ENCODE results near the gene NFIB.

The NFIB gene

GRCh38 chr9:14209399-14210345, 104.3 kb downstream of the NFIB start:
- no peak for DNase-seq

DNA sequence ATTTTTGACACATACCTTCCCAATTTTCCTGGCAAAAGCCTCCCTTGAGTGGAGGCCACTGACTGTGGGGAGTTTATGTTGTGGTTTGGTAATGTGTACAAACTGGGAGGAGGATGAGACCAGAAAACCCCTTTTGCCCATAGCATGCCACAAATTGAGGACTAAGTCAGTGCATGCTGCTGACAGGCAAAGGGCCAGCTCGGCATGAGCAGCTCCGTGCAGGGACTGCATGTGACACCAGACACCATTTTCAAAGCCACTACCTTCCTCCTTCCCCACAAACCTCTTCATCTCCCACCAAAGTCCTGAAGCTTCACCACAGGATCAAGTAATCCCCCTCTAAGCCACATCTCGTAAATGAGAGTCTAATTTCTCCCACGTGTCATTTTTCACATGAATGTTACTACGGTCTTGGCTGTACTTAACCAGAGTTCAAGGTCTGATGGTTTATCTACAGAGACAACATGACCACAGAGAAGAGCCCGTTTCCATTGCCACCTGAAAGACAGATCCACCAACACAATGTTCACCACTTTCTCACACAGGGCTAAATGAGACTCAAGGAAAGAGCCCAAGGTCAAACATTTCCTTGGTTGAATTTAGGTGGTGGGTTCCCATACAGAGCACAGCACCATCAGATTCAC, 106.5 kb downstream of the NFIB start:
- DNase-seq, result no peak

DNA sequence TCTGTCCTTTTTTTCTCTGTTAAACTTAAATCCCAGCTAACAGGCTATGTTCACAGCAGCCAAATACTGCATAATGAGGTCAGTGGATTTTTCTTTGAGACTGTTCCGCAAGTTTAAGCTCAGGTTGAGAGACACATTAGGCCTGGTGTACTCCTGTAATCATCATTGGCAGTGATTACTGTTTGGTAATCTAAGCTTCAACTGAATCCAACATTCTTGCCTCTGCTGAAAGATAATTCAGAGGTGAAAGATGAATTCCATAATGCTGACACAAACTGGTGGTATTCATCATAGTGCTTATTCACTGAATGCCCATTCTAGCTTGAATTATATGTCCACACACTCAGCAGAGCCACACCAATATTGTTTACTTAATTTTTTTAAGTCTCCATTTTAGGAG, 108.5 kb downstream of the NFIB start:
- no peak for DNase-seq

GRCh38 chr9:14203356-14204056, 110.4 kb downstream of the NFIB start:
- no peak for DNase-seq

DNA sequence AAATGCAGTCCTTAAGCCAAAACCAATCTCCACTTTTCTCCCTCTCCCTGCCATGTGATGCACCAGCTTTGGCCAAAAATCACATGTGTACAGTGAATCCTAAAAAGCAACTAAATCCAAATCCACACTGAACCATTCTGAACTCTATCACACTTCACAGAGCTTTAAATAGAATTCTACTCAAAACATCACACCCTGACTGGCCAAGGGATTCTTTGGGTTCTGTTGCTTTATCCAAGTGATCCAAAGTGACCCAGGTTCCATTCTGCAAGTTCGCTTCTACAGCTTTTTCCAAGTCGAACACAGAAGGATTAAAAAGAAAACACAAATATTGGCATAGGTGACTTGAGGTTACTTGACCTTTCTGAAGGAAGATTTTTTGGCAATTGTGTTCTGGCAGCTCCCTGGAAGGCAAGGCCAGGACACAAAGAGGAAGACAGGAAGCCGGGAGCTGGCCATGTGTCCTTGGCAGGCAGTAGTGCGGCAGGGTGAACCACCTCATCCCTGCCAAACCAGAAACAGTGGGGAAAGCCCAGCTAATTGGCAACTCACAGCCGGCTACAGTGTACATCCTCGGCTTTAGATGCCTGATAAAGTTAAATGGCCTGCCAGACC, 115.0 kb downstream of the NFIB start:
- no peak for DNase-seq

DNA sequence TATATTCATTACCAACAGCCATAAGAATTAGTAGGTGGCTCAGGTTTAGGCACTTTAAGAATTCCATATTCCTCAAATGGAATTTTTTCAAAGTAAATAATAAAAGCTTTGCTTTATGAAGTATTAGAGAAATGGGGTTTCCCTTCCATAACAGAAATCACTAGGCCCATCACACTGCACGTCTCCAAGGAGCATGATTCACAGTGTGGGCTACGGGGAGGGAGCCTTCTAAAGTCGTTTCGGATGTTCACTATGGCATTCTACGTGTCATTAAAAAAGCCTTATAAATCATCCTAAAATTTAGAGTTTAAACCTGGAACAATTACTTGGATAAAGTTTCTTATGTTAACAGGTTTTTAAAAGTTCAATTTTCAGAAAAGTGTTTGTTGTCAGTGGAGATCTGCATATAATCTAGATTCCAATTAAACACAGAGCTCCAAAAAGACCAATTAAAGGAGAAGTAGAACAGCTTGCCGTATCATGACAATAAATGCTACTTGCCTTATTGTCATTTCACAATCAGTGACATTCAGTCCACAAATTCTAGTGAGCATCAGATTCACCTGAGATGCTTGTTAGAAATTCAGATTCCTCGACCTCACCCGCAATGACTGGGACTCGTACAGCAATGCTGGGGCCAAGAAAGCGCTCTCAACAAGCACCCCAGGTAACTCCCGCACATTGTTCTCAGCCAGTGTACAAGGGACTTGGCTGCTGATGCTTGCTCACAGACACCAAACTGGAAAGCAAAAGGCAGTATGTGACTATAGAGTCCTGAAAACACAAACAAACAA, 115.7 kb downstream of the NFIB start:
- DNase-seq, result no peak

DNA sequence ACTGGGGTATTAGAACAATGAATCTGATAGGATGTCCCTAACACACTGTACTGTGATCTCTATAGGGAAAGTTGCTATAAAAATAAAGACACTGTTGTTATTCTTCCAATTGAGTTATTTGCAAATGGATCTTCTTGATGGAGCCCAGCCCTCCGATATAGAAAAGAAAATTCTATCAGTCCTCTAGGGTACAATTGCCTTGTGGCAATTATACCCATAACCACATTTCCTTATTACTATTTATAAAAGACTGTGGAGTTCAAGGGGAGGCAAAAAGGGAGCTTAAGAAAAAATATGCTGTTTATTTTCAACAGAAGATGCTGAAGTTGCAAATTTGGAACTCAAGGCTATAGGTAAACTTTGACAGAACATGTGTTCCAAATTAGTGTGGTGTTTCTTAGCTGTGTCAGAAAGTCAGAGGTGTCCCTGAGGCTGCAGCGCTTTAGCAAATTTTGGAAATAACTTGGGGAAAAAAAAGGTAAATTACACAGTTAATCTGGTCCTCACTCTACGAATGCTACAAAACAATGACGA, 116.5 kb downstream of the NFIB start:
- no peak for DNase-seq

GRCh38 chr9:14193328-14193990, 120.5 kb downstream of the NFIB start:
- no peak for DNase-seq

- DNase-seq, result no peak
Observed at GRCh38 chr9:14192556-14192955, 121.4 kb downstream of the NFIB start.

GRCh38 chr9:14191512-14191911, 122.4 kb downstream of the NFIB start:
- no peak for DNase-seq

DNA sequence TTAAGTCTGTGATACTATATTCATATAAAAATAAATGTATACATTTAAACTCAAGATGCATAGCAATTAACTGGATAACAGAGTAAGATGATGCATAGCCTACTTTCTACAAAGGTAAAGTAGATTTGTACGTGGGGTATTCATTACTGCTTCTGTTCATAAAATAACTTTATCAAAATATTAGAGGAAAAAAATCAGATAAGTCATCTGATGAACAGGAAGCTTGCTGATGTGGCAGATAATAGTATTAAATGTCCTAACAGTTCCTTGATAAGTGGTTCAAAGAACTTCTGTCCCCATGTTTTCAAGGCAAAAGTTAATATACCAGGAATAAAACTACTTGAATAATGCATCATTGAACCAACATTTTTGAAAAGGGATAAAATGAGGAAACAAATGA, 123.7 kb downstream of the NFIB start:
- no peak for DNase-seq

DNA sequence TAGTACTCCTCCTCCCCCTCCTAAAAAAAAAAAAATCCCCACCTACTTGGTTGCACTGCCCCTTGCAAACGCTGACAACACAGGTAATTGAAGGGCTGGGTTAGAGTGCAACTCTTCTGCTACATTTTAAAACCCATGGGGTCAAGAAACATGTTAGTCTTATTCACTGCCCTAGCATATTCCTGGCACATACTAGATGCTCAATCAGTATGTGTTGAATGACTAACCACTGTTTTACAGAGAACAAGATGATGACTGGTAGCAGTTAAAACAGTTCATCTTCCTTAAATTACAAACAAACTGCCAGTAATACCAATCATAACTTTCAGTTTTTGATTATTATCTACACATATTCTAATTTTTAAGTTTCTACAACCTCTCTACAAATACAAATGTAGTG, 124.4 kb downstream of the NFIB start:
- no peak for DNase-seq

GRCh38 chr9:14189146-14189545, 124.8 kb downstream of the NFIB start:
- DNase-seq, result no peak

DNA sequence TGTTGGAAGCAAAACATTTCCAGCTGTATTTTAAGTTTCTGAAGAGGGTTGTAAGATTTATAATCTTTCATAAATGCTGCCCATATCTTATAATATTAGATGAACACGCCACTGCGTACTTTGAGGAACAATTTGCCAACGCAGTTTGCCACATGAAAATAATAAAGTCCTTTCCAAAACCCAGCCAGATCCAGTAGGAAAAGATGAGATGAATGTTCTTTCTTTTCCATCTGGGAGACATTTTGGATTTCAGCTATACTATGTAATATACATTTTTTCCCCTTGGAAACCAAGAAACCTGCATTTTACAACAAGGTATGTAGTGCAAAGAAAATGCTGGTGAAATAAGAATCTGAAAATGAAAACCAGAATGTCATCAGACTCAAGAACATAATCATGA, 125.4 kb downstream of the NFIB start:
- no peak for DNase-seq

DNA sequence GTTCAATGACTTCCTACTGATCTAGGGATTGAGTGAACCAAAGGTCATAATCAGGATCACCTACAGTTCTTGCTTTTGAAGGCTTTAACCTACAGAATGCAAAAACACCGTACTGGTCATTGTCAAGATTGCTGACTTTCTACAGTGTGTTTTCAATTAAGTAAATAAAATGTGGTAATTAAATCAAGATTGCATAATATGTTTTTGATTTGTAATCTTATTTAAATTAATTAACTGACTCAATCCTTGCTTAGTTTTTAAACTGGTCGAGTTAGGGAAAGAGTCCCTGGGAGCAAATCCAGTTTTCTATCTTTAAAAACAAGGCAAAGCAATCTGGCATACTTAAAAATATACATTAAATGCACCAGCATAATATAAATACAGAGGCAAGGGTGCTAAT, 125.9 kb downstream of the NFIB start:
- no peak for DNase-seq

DNA sequence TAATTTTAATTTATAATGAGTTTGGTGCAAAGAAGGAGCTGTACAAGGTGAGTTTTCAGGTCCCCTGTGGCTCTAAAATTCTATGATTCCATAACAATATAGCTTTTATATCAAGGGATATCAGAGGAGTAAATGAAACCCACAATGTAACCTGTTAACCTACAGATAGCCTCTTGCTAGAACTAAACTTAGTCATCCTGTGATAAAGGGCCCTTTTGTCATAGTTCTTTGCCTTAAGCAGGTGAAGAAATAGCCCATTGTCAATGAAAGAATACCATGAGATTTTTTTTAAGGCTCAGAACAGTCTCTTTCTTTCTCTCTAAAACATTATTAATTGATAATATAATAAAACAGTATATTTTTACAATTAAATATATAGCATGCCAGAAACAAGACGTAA, 127.8 kb downstream of the NFIB start:
- no peak for DNase-seq

- DNase-seq, result no peak
Observed at GRCh38 chr9:14185016-14185415, 128.9 kb downstream of the NFIB start.

- DNase-seq, result no peak
Observed at GRCh38 chr9:14183001-14183400, 130.9 kb downstream of the NFIB start.

DNA sequence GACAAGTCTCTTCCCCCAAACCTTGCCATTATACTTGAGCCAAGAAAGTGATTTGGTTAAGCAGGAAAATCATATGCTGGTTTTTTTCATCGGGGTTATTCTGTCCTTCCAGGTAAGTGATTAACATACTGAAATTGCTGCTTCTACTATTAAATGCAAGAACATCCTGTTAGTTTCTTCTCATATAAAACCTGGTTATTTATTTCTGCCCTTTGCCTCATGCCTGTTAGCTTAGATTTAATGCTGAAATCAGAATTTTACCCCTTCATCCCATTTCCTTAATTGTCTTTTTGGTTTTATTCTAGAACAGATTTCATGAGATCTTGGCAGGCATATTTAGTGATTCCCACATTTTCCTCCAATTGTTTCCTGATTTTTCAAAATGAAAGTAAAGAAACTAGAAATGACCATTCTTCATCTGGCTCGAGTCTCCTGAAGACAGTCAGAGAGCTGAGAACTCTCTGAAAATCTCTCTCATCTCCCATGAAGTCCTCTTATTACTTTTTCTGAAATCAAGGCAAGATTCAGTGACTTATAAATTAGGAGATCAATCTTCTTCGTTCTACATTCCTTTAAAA, 132.9 kb downstream of the NFIB start:
- no peak for DNase-seq

- no peak for DNase-seq
Observed at GRCh38 chr9:14180093-14180959, 133.6 kb downstream of the NFIB start.

Data from SHP77 treated with DMSO at 0.1 percent for 48 hours (cell line).